Measurements from ENCODE around the gene IRX2. TPM values are rescaled to one million over a fixed set of nuclear protein-coding genes. Genes with fewer than 3 reads are reported as not detected.

The IRX2 gene
- total RNA-seq, 1 donor from 2014 or later, result 9.1 TPM

DNA sequence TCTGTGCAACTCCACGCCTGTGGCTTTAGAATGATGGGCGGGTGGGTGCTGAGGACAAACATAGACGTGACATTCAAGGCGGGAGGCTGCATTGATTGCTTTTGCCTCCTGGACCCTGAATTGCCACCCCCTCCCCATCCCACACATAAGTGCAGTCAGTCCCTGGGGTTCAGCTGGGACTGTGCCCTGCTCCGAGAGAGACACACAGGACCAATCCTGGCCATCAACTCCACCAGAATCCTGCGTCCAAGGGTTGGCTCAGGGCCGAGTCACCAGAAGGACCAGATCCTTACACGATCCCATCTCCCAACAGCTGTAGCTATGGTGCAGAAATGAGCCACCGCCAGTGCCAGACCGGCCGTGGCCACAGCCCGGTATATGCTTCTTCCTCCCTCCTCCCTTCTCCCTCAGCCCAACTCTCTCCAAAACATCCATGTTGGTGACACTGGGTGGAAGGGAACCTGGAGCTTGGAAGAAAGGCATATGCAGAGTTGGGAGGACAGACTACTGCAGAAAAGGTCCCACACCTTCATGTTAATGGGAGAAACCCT, 27.4 kb downstream of the IRX2 start:
- no peaks in the 10 kb centered on the region for H3K36me3 Mint-ChIP-seq (ENCODE audit: low read depth)
- H3K27ac Mint-ChIP-seq (ENCODE audit: unreplicated experiment), result no peak overlapping the region
- TF ChIP-seq, protein P1, sequence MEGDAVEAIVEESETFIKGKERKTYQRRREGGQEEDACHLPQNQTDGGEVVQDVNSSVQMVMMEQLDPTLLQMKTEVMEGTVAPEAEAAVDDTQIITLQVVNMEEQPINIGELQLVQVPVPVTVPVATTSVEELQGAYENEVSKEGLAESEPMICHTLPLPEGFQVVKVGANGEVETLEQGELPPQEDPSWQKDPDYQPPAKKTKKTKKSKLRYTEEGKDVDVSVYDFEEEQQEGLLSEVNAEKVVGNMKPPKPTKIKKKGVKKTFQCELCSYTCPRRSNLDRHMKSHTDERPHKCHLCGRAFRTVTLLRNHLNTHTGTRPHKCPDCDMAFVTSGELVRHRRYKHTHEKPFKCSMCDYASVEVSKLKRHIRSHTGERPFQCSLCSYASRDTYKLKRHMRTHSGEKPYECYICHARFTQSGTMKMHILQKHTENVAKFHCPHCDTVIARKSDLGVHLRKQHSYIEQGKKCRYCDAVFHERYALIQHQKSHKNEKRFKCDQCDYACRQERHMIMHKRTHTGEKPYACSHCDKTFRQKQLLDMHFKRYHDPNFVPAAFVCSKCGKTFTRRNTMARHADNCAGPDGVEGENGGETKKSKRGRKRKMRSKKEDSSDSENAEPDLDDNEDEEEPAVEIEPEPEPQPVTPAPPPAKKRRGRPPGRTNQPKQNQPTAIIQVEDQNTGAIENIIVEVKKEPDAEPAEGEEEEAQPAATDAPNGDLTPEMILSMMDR (IDR thresholded peaks at IDR 0.05), result no peak
- H3K9me3 Mint-ChIP-seq (ENCODE audit: low read depth), result no peaks in the 10 kb centered on the region
- DNase-seq (ENCODE audit: low spot score), result no peak
- H3K27me3 Mint-ChIP-seq (ENCODE audit: low read depth), result peaks cover 20% of the 10 kb centered on the region
- H3K4me1 Mint-ChIP-seq (ENCODE audit: low read depth), result no peaks in the 10 kb centered on the region
- H3K4me3 Mint-ChIP-seq (ENCODE audit: unreplicated experiment), result no peak overlapping the region

GRCh38 chr5:2722901-2723300, 28.6 kb downstream of the IRX2 start:
- Mint-ChIP-seq H3K9me3 (ENCODE audit: low read depth) (no peaks in the 10 kb centered on the region), H3K27me3 (ENCODE audit: low read depth) (peaks cover 20% of the 10 kb centered on the region), H3K4me3 (ENCODE audit: unreplicated experiment) (no peak overlapping the region)

DNA sequence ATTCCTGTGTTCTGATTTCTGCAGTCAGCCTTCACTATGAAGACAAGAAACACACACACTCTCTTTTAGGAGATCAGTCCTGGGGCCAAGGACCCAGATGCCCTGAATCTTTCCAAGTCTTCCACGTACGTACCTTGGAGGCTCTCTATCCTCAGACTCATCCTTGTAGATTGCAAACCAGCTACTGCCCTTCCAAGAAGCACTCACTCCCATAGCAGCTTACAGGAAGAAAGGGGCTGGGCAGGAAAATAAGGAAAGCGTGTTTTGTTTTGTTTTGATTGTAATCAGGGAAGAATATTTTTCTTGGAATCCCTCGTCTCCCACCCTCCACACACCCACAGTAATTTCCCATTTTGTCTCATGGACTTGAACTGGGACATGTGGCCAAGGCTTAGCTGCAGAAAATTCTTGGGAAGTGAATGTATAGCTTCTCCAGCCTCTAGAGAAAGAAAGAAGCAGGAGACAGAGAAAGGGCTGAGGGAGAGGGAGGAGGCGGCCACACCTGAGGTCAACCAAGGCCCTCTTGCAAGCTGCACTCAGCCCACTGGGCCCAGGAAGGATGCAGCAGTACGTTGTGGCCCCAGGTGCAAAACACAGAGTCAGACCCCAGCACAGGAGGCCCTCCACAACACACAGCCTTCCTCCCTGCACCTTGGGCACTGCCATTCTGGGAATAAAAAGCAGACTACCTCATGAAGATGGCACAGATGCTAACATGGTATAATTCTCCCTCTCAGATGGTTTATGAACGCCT, 29.9 kb downstream of the IRX2 start:
- Mint-ChIP-seq H3K36me3 (ENCODE audit: low read depth) (no peaks in the 10 kb centered on the region), H3K9me3 (ENCODE audit: low read depth) (no peaks in the 10 kb centered on the region), H3K4me3 (ENCODE audit: unreplicated experiment) (no peak overlapping the region), H3K27me3 (ENCODE audit: low read depth) (peaks cover 27% of the 10 kb centered on the region), H3K4me1 (ENCODE audit: low read depth) (no peaks in the 10 kb centered on the region), H3K27ac (ENCODE audit: unreplicated experiment) (no peak overlapping the region)
- no peak for DNase-seq (ENCODE audit: low spot score)
- TF ChIP-seq, protein P1 (IDR thresholded peaks at IDR 0.05), result no peak

More at GRCh38 chr5:2722901-2723300, 28.6 kb downstream of the IRX2 start:
- DNase-seq (ENCODE audit: low spot score), result no peak
- no peaks in the 10 kb centered on the region for H3K36me3 Mint-ChIP-seq (ENCODE audit: low read depth)
- TF ChIP-seq, protein P1 (IDR thresholded peaks at IDR 0.05), result no peak
- H3K4me1 Mint-ChIP-seq (ENCODE audit: low read depth), result no peaks in the 10 kb centered on the region
- H3K27ac Mint-ChIP-seq (ENCODE audit: unreplicated experiment), result no peak overlapping the region

DNA sequence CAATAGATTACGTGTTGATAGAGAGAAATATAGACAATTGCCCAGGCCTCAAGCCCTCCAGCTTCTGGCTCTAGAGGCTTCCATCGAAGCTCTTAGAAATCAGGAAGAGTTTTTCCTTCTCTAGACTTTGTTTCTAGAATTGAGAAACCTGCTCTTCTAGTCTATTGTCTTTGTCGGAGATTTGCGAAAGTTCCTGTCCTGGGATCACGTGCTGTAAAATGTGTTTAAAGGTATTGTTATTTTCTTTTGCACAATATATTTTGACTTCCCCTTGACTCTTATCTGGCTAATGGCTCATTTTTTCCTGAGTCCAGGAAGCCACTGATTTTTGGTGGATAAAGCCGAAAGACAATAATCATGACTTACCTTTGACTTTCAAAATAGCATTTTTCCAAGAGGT, 32.1 kb downstream of the IRX2 start:
- no peaks in the 10 kb centered on the region for H3K4me1 Mint-ChIP-seq (ENCODE audit: low read depth)
- H3K27me3 Mint-ChIP-seq (ENCODE audit: low read depth), result peaks cover 24% of the 10 kb centered on the region
- no peaks in the 10 kb centered on the region for H3K36me3 Mint-ChIP-seq (ENCODE audit: low read depth)
- DNase-seq (ENCODE audit: low spot score), result no peak
- TF ChIP-seq, protein P1 (IDR thresholded peaks at IDR 0.05), result no peak
- no peak overlapping the region for H3K4me3 Mint-ChIP-seq (ENCODE audit: unreplicated experiment)
- no peak overlapping the region for H3K27ac Mint-ChIP-seq (ENCODE audit: unreplicated experiment)
- no peaks in the 10 kb centered on the region for H3K9me3 Mint-ChIP-seq (ENCODE audit: low read depth)

DNA sequence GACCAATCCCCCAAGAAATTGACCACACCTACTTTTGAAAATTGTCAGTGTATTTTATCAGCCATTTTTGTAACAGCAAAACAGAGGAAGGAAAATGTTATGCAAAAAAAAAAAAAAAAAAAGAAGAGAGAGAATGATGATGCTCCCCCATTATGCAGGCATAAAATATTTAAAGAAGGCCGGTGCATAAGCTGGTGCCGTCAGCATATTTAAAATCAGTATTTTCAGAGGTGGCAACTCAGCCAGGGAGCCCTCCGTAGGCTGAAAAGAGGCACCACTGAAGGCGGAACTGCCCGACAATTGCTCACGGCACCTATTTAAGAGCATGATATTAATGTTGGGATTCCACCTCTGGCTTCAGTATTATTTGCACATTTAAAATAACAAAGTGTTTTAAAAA, 33.4 kb downstream of the IRX2 start:
- no peak overlapping the region for H3K4me3 Mint-ChIP-seq (ENCODE audit: unreplicated experiment)
- H3K9me3 Mint-ChIP-seq (ENCODE audit: low read depth), result no peaks in the 10 kb centered on the region
- TF ChIP-seq, protein P1 (IDR thresholded peaks at IDR 0.05), result no peak
- H3K4me1 Mint-ChIP-seq (ENCODE audit: low read depth), result no peaks in the 10 kb centered on the region
- no peak overlapping the region for H3K27ac Mint-ChIP-seq (ENCODE audit: unreplicated experiment)
- H3K36me3 Mint-ChIP-seq (ENCODE audit: low read depth), result no peaks in the 10 kb centered on the region
- no peak for DNase-seq (ENCODE audit: low spot score)
- H3K27me3 Mint-ChIP-seq (ENCODE audit: low read depth), result peaks cover 22% of the 10 kb centered on the region
